ENCODE measurements around the gene PCSK4. TPM values are rescaled to one million over a fixed set of nuclear protein-coding genes. Genes with fewer than 3 reads are reported as not detected.

PCSK4 gene
- total and polyA plus RNA-seq, 7 donors: 0.99 to 5.0 (median 3.1) TPM; not detected in 1

DNA sequence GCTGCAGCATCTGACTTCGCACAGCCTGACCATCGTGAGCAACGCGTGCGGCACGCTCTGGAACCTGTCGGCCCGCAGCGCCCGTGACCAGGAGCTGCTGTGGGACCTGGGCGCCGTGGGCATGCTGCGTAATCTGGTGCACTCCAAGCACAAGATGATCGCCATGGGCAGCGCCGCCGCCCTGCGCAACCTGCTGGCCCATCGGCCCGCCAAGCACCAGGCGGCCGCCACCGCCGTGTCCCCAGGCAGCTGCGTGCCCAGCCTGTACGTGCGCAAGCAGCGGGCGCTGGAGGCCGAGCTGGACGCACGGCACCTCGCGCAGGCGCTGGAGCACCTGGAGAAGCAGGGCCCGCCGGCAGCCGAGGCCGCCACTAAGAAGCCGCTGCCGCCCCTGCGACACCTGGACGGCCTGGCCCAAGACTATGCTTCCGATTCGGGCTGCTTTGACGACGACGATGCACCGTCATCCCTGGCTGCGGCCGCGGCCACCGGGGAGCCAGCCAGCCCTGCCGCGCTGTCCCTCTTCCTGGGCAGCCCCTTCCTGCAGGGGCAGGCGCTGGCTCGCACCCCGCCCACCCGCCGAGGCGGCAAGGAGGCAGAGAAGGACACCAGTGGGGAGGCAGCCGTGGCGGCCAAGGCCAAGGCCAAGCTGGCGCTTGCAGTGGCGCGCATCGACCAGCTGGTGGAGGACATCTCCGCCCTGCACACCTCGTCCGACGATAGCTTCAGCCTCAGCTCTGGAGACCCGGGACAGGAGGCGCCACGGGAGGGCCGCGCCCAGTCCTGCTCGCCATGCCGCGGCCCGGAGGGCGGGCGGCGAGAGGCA is 24.7 kb downstream of the PCSK4 start:
- H3K9me3 ChIP-seq: no peaks in the 10 kb centered on the region
- intact Hi-C loops (cut with DNase I): no loop called here
- no peak for DNase-seq
- peaks cover 44 to 61% (median 55%) of the 10 kb centered on the region in 3 donors for H3K27me3 ChIP-seq
- no peak overlapping the region for H3K27ac ChIP-seq
- no peak overlapping the region for H3K4me3 ChIP-seq
- H3K4me1 ChIP-seq: peaks cover 0 to 52% (median 48%) of the 10 kb centered on the region in 4 donors
- WGBS, 2 donors: 25 to 42% methylated on average over 83 of the region's 83 CpGs
- H3K36me3 ChIP-seq: peaks cover 0 to 9% (median 3%) of the 10 kb centered on the region in 4 donors
- no peak for TF ChIP-seq POLR2AphosphoS5 (IDR thresholded peaks at IDR 0.05)
- TF ChIP-seq, protein P1, sequence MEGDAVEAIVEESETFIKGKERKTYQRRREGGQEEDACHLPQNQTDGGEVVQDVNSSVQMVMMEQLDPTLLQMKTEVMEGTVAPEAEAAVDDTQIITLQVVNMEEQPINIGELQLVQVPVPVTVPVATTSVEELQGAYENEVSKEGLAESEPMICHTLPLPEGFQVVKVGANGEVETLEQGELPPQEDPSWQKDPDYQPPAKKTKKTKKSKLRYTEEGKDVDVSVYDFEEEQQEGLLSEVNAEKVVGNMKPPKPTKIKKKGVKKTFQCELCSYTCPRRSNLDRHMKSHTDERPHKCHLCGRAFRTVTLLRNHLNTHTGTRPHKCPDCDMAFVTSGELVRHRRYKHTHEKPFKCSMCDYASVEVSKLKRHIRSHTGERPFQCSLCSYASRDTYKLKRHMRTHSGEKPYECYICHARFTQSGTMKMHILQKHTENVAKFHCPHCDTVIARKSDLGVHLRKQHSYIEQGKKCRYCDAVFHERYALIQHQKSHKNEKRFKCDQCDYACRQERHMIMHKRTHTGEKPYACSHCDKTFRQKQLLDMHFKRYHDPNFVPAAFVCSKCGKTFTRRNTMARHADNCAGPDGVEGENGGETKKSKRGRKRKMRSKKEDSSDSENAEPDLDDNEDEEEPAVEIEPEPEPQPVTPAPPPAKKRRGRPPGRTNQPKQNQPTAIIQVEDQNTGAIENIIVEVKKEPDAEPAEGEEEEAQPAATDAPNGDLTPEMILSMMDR (IDR thresholded peaks at IDR 0.05): peak in 3 of 4 experiments; percentile 23 to 44 (median 33)

DNA sequence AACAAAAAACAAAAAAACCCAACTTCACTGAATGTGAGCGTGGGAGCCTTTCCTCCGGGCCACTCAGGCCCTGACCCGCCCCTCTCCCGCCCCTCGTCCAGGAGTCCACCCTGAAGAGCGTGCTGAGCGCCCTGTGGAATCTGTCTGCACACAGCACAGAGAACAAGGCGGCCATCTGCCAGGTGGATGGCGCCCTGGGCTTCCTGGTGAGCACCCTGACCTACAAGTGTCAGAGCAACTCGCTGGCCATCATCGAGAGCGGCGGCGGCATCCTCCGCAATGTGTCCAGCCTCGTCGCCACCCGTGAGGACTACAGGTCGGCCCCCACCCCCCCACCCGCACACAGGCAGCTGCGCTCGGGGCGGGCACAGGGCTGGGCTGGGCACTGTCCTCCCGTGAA is 28.3 kb downstream of the PCSK4 start:
- H3K9me3 ChIP-seq: no peaks in the 10 kb centered on the region
- H3K4me3 ChIP-seq: no peak overlapping the region
- peaks cover 19 to 42% (median 36%) of the 10 kb centered on the region in 3 donors for H3K27me3 ChIP-seq
- no peak overlapping the region for H3K27ac ChIP-seq
- 93 to 95% methylated on average over 24 of the region's 24 CpGs for WGBS, 2 donors
- TF ChIP-seq, protein P1 (IDR thresholded peaks at IDR 0.05): no peak
- TF ChIP-seq POLR2AphosphoS5 (IDR thresholded peaks at IDR 0.05) (no peak), EP300 (IDR thresholded peaks at IDR 0.05) (no peak), POLR2A (IDR thresholded peaks at IDR 0.05) (no peak)
- DNase-seq: no peak
- peaks cover 0 to 21% (median 16%) of the 10 kb centered on the region in 4 donors for H3K4me1 ChIP-seq
- intact Hi-C loops (cut with DNase I): no loop called here
- peaks cover 0 to 11% (median 3%) of the 10 kb centered on the region in 4 donors for H3K36me3 ChIP-seq

DNA sequence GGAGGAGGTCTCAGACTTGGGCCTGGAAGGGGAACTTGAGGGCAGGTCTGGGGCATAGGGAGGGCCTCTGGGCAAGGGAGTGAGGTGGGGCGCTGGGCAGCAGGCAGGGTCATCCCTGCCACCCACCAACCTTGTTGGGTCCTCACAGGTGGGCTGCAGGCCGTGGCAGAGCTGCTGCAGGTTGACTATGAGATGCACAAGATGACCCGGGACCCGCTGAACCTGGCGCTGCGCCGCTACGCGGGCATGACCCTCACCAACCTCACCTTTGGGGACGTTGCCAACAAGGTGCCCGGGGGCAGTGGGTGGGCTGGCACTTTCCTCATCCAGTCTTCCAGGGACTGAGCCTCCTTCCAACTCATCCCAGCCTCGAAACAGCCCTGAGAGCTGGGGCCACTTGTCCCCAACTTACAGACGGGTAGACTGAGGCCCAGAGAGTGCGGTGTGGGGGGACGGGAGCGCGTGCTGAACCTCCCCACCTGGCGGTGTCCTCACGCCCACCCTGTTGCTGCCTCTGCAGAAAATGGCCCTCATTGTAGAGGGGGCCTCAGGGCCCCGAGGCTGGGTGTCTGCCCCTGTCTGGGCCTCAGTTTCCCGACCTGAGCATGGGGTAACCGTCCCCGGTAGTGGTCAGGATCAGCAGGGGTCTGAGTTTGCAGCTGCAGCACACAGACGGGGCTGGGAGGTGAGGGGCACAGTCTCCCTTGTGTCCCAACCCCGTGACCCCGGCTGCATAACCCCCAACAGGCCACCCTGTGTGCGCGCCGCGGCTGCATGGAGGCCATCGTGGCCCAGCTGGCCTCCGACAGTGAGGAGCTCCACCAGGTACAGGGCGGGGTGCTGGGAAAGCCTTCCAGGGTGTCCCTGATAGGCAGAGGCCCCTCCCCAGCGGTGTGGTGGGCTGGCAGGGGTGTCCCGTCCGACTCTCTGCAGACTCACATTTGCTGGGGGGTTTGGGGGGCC is 29.8 kb downstream of the PCSK4 start:
- H3K9me3 ChIP-seq: no peaks in the 10 kb centered on the region
- TF ChIP-seq, protein P1 (IDR thresholded peaks at IDR 0.05): no peak
- TF ChIP-seq POLR2A (IDR thresholded peaks at IDR 0.05) (no peak), EP300 (IDR thresholded peaks at IDR 0.05) (no peak), POLR2AphosphoS5 (IDR thresholded peaks at IDR 0.05) (no peak)
- peaks cover 26 to 42% (median 36%) of the 10 kb centered on the region in 3 donors for H3K27me3 ChIP-seq
- 94 to 95% methylated on average over 36 of the region's 36 CpGs for WGBS, 2 donors
- DNase-seq: no peak
- peaks cover 0 to 11% (median 3%) of the 10 kb centered on the region in 4 donors for H3K36me3 ChIP-seq
- H3K4me1 ChIP-seq: peaks cover 0 to 21% (median 14%) of the 10 kb centered on the region in 4 donors
- no peak overlapping the region for H3K4me3 ChIP-seq
- intact Hi-C loops (cut with DNase I): no loop called here
- no peak overlapping the region for H3K27ac ChIP-seq

DNA sequence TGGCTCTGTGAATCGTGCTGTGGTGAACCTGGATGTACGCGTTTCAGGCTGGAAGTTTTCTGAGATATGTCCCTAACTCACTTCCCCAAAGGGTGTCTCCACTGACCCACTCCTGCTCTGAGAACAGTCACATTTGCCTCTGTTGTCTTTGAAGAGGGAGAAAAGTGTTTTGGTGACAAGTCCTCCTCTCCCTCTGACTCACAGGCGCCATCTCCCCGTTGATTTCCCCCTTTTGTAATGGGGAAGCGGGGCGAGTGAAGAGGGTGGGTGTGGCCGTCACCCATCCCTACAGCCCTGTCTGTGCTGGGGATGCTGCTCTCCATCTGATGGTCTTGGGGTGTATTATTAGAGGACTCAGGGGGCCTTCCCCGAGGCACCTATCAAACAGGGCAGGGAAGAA is 30.7 kb downstream of the PCSK4 start:
- TF ChIP-seq POLR2AphosphoS5 (IDR thresholded peaks at IDR 0.05) (no peak), EP300 (IDR thresholded peaks at IDR 0.05) (no peak), POLR2A (IDR thresholded peaks at IDR 0.05) (no peak)
- TF ChIP-seq, protein P1 (IDR thresholded peaks at IDR 0.05): no peak
- no peak for DNase-seq
- intact Hi-C loops (cut with DNase I): loop anchor here (10.0 kb wide), 1 partner anchor 305 kb away; no protein-coding TSS in a partner anchor
- Histone ChIP-seq H3K9me3 (no peaks in the 10 kb centered on the region), H3K27ac (no peak overlapping the region), H3K4me3 (no peak overlapping the region), H3K27me3 (peaks cover 32 to 42% (median 36%) of the 10 kb centered on the region in 3 donors), H3K36me3 (peaks cover 0 to 11% (median 3%) of the 10 kb centered on the region in 4 donors), H3K4me1 (peaks cover 0 to 24% (median 16%) of the 10 kb centered on the region in 4 donors)
- WGBS, 2 donors: 79 to 80% methylated on average over 9 of the region's 9 CpGs

Data from sigmoid colon (tissue), 7 donors.